ENCODE measurements around the gene DDX50.

GRCh38 chr10:68938884-68939283 lies 37.8 kb downstream of the DDX50 start:
- TF ChIP-seq CTCF (IDR thresholded peaks at IDR 0.05) (no peak), POLR2A (IDR thresholded peaks at IDR 0.05) (no peak)
